SU-DHL-6 (cell line): ENCODE measurements around the gene MEF2C.

Experiments
- H2AFZ ChIP-seq: fragments of 200-600 bp; sonication (generic); 2 replicates; pipeline ENCODE4 v1.6.1; 2014; ENCODE audit warnings: low read depth, mild to moderate bottlenecking, moderate library complexity, mixed read lengths, antibody characterized with exemption, low read length; ENCODE audit not compliant: severe bottlenecking
- H3F3A ChIP-seq: fragments of 200-600 bp; shearing (Covaris generic); 2 replicates; pipeline ENCODE4 v1.6.0; 2016; ENCODE audit warnings: antibody characterized with exemption, mild to moderate bottlenecking; ENCODE audit not compliant: insufficient read depth
- H3K27ac ChIP-seq: fragments of 200-600 bp; sonication (generic); 2 replicates; pipeline ENCODE4 v1.5.1; 2016; ENCODE audit warnings: low read depth, mild to moderate bottlenecking, low read length, moderate library complexity, mixed read lengths
- H3K27me3 ChIP-seq: fragments of 200-600 bp; sonication (generic), shearing (Covaris generic); 2 replicates; pipeline ENCODE4 v1.6.0; 2014; ENCODE audit warnings: mild to moderate bottlenecking, low read length
- H3K36me3 ChIP-seq: fragments of 200-600 bp; sonication (generic); 2 replicates; pipeline ENCODE4 v1.6.1; 2014; ENCODE audit warnings: mild to moderate bottlenecking, low read length, mixed read lengths
- H3K4me2 ChIP-seq: fragments of 300-600, 200-600 bp; shearing (Covaris generic), sonication (generic); 2 replicates; pipeline ENCODE4 v1.6.0; 2014; ENCODE audit warnings: low read length, low read depth, mild to moderate bottlenecking; ENCODE audit not compliant: poor library complexity, severe bottlenecking
- H3K4me3 ChIP-seq: fragments of 200-600 bp; sonication (generic); 2 replicates; pipeline ENCODE4 v1.5.1; 2014; ENCODE audit warnings: antibody characterized with exemption, low read length, mild to moderate bottlenecking, mixed read lengths; ENCODE audit not compliant: insufficient read depth, poor library complexity, severe bottlenecking
- H3K79me2 ChIP-seq: fragments of 200-600 bp; sonication (generic); 2 replicates; pipeline ENCODE4 v1.6.1; 2014; ENCODE audit warnings: mild to moderate bottlenecking, low read length, moderate library complexity; ENCODE audit not compliant: insufficient read depth
- H3K9ac ChIP-seq: fragments of 200-600 bp; sonication (generic); 2 replicates; pipeline ENCODE4 v1.7.0; 2014; ENCODE audit warnings: mild to moderate bottlenecking, low read length
- H3K9me2 ChIP-seq: fragments of 200-600 bp; sonication (generic); replicated peaks from 2 replicates; pipeline ENCODE4 v1.6.1; 2014; ENCODE audit warnings: low read length; ENCODE audit not compliant: insufficient read depth
- H3K9me3 ChIP-seq: fragments of 200-600 bp; sonication (generic); 2 replicates; pipeline ENCODE4 v1.6.1; 2014; ENCODE audit warnings: low read length, mixed read lengths; ENCODE audit not compliant: insufficient read depth
- H4K20me1 ChIP-seq: fragments of 200-600 bp; sonication (generic); 2 replicates; pipeline ENCODE4 v1.6.1; 2014; ENCODE audit warnings: low read depth, mild to moderate bottlenecking, antibody characterized with exemption, low read length, moderate library complexity, mixed read lengths
- CTCF ChIP-seq: fragments of 200-600 bp; sonication (generic); IDR thresholded peaks from one replicate; pipeline ENCODE4 v1.5.1; 2017; ENCODE audit warnings: antibody characterized with exemption, mild to moderate bottlenecking, low read length, moderate library complexity; ENCODE audit not compliant: insufficient read depth, poor library complexity, severe bottlenecking
- EZH2phosphoT487 ChIP-seq: fragments of 200-600 bp; sonication (generic), shearing (Covaris generic); conservative IDR thresholded peaks from 2 replicates; pipeline ENCODE4 v1.6.1; 2018; ENCODE audit warnings: mild to moderate bottlenecking, antibody characterized with exemption, low read length, moderate library complexity, mixed read lengths

MEF2C gene

GRCh38 chr5:88883836-88884607 lies 1.0 kb upstream of the MEF2C start:
- H3K27me3 ChIP-seq = no peaks in the 10 kb centered on the region
- peak overlapping the region; percentile 59 for H3K9ac ChIP-seq
- TF ChIP-seq EZH2phosphoT487 (0 out of 2 replicates have a peak, but pooled peaks have one; percentile 10), CTCF (no peak)
- H3K79me2 ChIP-seq = no peaks in the 10 kb centered on the region
- H3K9me2 ChIP-seq = no peaks in the 10 kb centered on the region
- H3K36me3 ChIP-seq = no peaks in the 10 kb centered on the region
- no peak overlapping the region for H3K27ac ChIP-seq
- H3F3A ChIP-seq = peaks cover 4% of the 10 kb centered on the region; the same call in 1 of the 2 replicates
- H3K4me2 ChIP-seq = peak overlapping the region; percentile 83
- peak overlapping the region; percentile 78 for H2AFZ ChIP-seq
- H3K9me3 ChIP-seq = no peaks in the 10 kb centered on the region
- no peaks in the 10 kb centered on the region for H4K20me1 ChIP-seq
- H3K4me3 ChIP-seq = peak overlapping the region; percentile 61

GRCh38 chr5:88882276-88883038 lies 527 bp downstream of the MEF2C start:
- Histone ChIP-seq H3K9me2 (no peaks in the 10 kb centered on the region), H4K20me1 (no peaks in the 10 kb centered on the region), H3F3A (peaks cover 4% of the 10 kb centered on the region; the same call in 1 of the 2 replicates), H3K4me3 (peak overlapping the region; percentile 61), H2AFZ (peak overlapping the region; percentile 78), H3K9ac (peak overlapping the region; percentile 59), H3K27ac (no peak overlapping the region), H3K79me2 (no peaks in the 10 kb centered on the region), H3K9me3 (no peaks in the 10 kb centered on the region), H3K4me2 (peak overlapping the region; percentile 83), H3K27me3 (no peaks in the 10 kb centered on the region), H3K36me3 (no peaks in the 10 kb centered on the region)
- TF ChIP-seq CTCF (no peak), EZH2phosphoT487 (no peak)

GRCh38 chr5:88881571-88881971 lies 1.4 kb downstream of the MEF2C start:
- H3F3A ChIP-seq = peaks cover 4% of the 10 kb centered on the region; the same call in 1 of the 2 replicates
- H2AFZ ChIP-seq = peak overlapping the region; percentile 78
- H3K27me3 ChIP-seq = no peaks in the 10 kb centered on the region
- TF ChIP-seq EZH2phosphoT487 (no peak), CTCF (no peak)
- H3K79me2 ChIP-seq = no peaks in the 10 kb centered on the region
- H3K4me2 ChIP-seq = peak overlapping the region; percentile 83
- H3K9me3 ChIP-seq = no peaks in the 10 kb centered on the region
- no peak overlapping the region for H3K27ac ChIP-seq
- peak overlapping the region; percentile 61 for H3K4me3 ChIP-seq
- H3K36me3 ChIP-seq = no peaks in the 10 kb centered on the region
- H3K9ac ChIP-seq = peak overlapping the region; percentile 59
- no peaks in the 10 kb centered on the region for H3K9me2 ChIP-seq
- no peaks in the 10 kb centered on the region for H4K20me1 ChIP-seq
